LNCAP (cell line): Measurements from ENCODE around the gene RTP4.

Experiments
- CTCF ChIP-seq: fragments of 450-650 bp; IDR thresholded peaks from 2 replicates; pipeline ENCODE4 v1.5.1; 2017; ENCODE audit warnings: mild to moderate bottlenecking

Gene RTP4

GRCh38 chr3:187368251-187369088, at the start of gene RTP4:
RTP4 (plus strand) TSS chr3:187368385; CDS start chr3:187368442, 57 bp downstream.
- no peak for TF ChIP-seq CTCF

- TF ChIP-seq CTCF = peak; percentile 91
These were observed 49.2 kb upstream of the RTP4 start for GRCh38 chr3:187318819-187319616.

GRCh38 chr3:187319699-187320302, 48.4 kb upstream of the RTP4 start:
- TF ChIP-seq CTCF = peak; percentile 92

- TF ChIP-seq CTCF = no peak
These were observed 46.4 kb upstream of the RTP4 start for GRCh38 chr3:187321766-187322165.

- TF ChIP-seq CTCF = no peak
These were observed 45.9 kb upstream of the RTP4 start for GRCh38 chr3:187322291-187322690.

GRCh38 chr3:187323091-187323490, 45.1 kb upstream of the RTP4 start:
- TF ChIP-seq CTCF = no peak

GRCh38 chr3:187325632-187326031, 42.6 kb upstream of the RTP4 start:
- no peak for TF ChIP-seq CTCF
